A549 (cell line): ENCODE results near the gene FAM193A.

ENCODE experiments used
- CTCF ChIP-seq: fragments of >200 bp; sonication (Bioruptor Twin); formaldehyde crosslinking; IDR thresholded peaks from 3 replicates; pipeline ENCODE4 v1.5.1; 2016
- E2F6 ChIP-seq: IDR thresholded peaks from 2 replicates; pipeline ENCODE4 v1.6.1; 2012; ENCODE audit warnings: low read depth, borderline replicate concordance
- GATA3 ChIP-seq: IDR thresholded peaks from 2 replicates; pipeline ENCODE4 v1.6.1; 2012; ENCODE audit warnings: borderline replicate concordance
- MYC ChIP-seq: IDR thresholded peaks from 2 replicates; pipeline ENCODE4 v1.6.1; 2012; ENCODE audit warnings: mild to moderate bottlenecking, inconsistent platforms, low read length, improper control_type of control experiment, borderline replicate concordance
- NPAS2 ChIP-seq: fragments of 250-450 bp; sonication (Bioruptor Pico); IDR thresholded peaks from 2 replicates; pipeline ENCODE4 v1.8.0; 2022; ENCODE audit warnings: mild to moderate bottlenecking, moderate library complexity, borderline replicate concordance
- PBX3 ChIP-seq: IDR thresholded peaks from 2 replicates; pipeline ENCODE4 v1.6.1; 2012
- RAD21 ChIP-seq, 2 experiments: fragments of >200 bp in 1 of 2; sonication (Bioruptor Twin) in 1 of 2; formaldehyde crosslinking in 1 of 2; IDR thresholded peaks in 1 of 2; conservative IDR thresholded peaks in 1 of 2; 2 replicates in 1 of 2; 3 replicates in 1 of 2; pipeline ENCODE4 v1.6.1; 2012 to 2018; ENCODE audit warnings: inconsistent platforms in 1 of 2
- RNF2 ChIP-seq: fragments of 200-600 bp; sonication (generic); IDR thresholded peaks from 2 replicates; pipeline ENCODE4 v1.6.1; 2016; ENCODE audit warnings: low read depth, mild to moderate bottlenecking, antibody characterized with exemption, moderate library complexity, borderline replicate concordance
- TP53 ChIP-seq: fragments of 250-450 bp; sonication (Bioruptor Pico); IDR thresholded peaks from 2 replicates; pipeline ENCODE4 v1.5.0; 2021; ENCODE audit warnings: mild to moderate bottlenecking, moderate library complexity

- TF ChIP-seq RAD21 (conservative IDR thresholded peaks at IDR 0.05 in 1 of 2, IDR thresholded peaks at IDR 0.05 in 1 of 2), result no peak
- no peak for TF ChIP-seq TP53 (CRISPR knock-in tag)
- TF ChIP-seq MYC, result no peak
- no peak for TF ChIP-seq GATA3
- no peak for TF ChIP-seq CTCF
- TF ChIP-seq E2F6, result no peak
- TF ChIP-seq NPAS2 (CRISPR knock-in tag), result no peak
- TF ChIP-seq PBX3, result no peak
- TF ChIP-seq RNF2, result no peak
These were observed 46.6 kb downstream of the FAM193A start for GRCh38 chr4:2583092-2583491.
